ENCODE data around the gene SLC47A1.
"Not testable (repeated sequence)": the region's sequence is repeated elsewhere in the genome, so short reads cannot be mapped to it uniquely, and the experiment has no call there.

SLC47A1 gene

DNA sequence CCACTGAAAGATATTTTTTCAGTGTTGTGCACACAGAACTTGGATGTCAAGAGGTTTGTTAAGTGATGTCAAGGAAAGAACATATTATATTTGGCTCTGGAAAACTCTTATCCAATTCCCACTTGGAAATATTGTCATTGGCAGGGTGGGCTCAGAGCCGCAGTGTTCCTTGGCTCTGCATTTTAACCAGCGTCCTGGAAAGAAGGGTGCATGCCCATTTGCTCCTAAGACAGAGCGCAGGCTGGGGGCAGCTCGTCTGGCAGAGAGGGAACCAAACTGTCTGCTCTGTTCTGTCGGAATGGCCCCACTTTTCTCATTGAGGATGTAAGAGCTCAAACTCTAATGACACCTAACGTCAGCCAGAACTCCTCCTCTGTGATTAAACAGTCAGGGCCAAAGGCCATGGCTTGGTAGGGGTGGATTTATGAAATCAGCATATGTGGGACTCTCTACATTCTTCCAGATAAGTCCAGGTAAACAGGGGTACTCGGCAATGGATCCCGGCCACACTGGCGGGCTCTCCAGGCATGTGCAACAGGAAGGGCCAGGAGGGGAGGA lies 18.0 kb downstream of the SLC47A1 start:
- FAIRE-seq, result no peak

DNA sequence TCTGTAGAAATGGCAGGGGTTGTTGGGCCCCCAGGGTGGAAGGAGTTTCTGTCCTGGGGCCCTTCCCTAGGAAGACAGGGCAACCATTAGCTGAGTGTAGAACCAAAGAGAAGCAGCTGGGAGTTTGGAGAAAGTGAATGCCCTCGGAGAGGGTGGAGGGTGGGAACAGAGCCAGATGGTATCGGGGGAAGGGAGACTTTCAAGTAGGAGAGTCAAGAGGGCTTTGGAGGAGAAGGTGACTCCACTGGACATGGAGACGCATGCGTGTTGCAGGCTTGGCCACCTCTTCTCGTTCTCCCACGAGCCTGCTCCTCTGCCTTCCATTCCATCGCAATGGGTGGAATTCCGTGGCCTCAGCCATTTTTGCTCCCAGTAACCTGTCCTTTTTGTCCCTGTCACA lies 19.4 kb downstream of the SLC47A1 start:
- DNase-seq (ENCODE audit: low spot score), result no peak
- FAIRE-seq, result no peak

More for the DNA sequence above, 18.0 kb downstream of the SLC47A1 start:
- DNase-seq (ENCODE audit: low spot score), result no peak

DNA sequence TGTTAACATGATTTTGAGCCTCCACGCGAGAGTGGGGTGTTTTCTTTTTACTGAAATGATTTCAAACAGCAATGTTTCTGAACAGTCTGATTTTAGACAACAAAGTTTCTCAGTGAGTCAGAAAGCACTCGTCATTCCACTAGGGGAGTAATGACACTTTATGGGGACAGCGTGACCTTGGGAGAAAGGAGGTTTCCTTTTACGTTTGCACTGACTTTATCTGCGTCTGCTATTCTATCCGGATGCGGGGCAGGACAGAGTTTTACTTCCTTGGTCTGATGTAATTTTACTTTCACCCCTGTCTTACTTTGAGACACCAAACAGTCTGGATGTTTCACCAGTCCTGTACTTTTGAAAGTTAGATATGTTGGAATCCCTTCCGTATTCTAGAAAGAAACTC lies 20.7 kb downstream of the SLC47A1 start:
- no peak for FAIRE-seq
- no peak for DNase-seq (ENCODE audit: low spot score)

DNA sequence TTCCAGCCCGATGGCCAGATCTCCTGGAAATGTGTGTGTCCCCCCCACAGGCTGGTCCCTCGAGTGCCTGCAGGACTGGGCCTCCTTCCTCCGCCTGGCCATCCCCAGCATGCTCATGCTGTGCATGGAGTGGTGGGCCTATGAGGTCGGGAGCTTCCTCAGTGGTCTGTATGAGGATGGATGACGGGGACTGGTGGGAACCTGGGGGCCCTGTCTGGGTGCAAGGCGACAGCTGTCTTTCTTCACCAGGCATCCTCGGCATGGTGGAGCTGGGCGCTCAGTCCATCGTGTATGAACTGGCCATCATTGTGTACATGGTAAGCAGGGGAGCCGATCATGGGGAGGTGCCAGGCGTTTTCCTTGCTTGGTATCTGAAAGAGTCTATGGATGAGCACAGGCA lies 22.1 kb downstream of the SLC47A1 start:
- DNase-seq (ENCODE audit: low spot score), result no peak
- no peak for FAIRE-seq

DNA sequence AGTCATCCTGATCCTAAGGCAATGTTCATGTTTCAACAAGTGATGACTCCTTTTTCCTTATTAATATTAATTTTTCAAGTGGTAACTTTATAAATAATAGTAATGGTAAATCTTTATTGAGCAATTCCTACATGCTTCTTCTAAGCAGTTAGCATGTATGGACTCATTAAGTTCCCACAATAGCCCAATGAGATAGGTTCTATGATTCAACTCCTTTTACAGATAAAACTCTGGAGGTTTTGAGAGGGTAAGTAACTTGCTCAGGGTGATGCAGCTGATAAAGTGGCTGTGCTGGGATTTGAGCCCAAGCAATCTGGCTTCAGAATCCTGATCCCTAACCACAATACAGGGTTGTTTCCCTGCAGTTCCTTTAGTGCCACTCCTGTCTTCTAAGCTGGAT lies 25.3 kb downstream of the SLC47A1 start:
- no peak for FAIRE-seq
- no peak for DNase-seq (ENCODE audit: low spot score)

DNA sequence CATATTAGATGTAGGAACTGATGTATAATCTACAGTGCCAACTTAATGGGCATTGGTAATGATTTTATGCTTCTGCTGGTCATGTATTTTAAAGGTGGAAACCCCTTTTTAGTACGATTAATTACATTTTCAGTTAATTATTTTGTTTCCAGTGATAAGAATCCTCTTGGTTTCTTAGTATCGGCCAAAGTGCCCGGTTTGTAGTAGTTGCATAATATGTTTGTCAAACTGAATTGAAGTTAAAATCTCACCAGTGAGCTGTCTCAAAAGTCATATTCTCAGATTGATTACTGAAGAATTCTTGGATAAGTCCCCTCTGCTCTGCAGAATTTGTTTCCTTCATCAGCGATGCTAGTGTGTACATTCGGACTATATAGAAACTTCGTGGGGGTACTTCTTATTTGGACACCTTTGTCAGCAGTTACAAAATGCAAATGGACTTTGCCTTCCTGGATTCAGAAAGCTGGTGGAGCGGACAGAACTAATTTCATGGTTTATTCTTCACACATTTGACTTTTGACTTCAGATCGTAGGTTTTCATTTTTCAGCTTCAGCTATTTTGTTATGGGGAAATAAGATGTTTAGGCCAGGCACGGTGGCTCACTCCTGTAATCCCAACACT lies 28.2 kb downstream of the SLC47A1 start:
- DNase-seq (ENCODE audit: low spot score) (no peak), FAIRE-seq (no peak)

DNA sequence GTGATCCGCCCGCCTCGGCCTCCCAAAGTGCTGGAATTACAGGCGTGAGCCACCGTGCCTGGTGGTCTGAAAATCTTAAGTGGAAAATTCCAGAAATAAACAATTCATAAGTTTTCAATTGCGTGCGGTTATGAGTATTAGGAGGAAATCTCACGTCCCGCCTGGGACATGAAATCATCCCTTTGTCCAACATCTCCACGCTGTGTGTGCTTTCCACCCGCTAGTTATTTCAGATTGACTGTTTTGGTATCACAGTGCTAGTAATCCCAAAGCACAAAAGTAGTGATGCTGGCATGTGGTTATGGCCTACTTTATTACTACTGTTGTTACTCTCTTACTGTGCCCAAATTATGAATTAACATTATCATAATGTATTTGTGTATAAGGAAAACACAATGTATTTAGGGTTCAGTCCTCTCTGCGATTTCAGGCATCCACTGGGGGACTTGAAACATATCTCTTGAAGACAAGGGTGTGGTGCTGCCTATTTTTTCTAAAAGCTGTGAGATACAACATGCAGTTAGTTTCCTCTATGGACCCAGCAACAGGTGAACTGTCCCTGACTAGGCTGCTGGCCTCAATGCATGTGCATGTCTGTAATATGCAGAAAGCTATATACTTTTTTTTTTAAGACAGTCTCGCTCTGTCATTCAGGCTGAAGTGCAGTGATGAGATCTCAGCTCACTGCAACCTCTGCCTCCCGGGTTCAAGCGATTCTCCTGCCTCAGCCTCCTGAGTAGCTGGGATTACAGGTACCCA lies 32.3 kb downstream of the SLC47A1 start:
- no peak for FAIRE-seq
- no peak for DNase-seq (ENCODE audit: low spot score)

DNA sequence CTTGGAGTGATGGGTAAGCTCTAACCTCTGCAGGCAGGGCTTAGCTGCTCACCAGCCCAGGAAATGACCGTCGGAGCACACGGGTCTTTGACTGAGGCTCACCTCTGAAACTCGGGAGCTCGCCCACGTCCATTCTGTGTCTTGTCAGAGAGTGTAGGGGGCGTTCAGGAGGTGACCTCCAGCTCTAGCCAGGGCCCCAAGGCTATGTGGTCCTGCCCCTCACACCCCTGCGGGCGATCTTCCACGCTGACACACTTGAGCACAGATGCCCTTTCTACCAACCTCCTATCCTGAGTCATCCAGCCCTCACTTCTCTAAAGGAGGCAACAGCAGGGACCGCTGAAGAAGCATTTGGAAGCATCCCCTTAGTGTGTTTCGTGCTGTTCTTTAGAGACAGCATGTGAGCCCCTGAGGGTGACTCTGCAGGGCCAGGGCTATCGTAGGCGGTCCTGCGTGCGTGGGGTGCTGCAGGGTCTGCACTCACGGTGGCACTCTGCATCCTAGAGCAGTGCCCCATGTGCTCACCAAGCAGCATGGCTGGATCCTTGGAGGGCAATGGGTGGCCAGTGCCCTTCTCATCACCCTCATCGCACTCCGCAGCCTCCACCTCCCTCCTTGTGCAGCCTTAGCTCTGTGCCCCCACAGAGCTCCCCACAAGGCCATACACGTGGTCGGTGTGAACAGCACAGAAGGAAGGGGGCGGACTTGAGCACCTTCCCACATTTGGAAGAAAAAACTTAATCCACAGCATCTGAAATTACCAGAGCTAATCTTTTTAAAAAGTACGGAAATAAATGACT lies 33.8 kb downstream of the SLC47A1 start:
- no peak for DNase-seq (ENCODE audit: low spot score)
- no peak for FAIRE-seq

DNA sequence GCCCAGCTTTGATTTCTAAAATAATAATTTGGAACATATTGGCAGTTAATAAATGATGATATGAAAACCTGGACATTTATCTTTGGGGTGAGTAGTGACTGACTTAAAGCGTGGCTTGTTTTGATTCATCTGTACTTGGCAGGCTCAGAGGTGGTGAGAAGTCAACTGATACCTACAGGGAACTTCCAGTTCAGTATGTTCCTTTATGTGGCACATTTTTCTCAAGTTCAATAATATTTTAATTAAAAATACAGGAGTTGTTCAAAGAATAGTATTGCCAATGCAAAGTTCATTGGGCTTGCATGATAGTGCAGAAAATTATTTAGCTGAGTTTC lies 34.3 kb downstream of the SLC47A1 start:
- DNase-seq (ENCODE audit: low spot score), result no peak
- no peak for FAIRE-seq

DNA sequence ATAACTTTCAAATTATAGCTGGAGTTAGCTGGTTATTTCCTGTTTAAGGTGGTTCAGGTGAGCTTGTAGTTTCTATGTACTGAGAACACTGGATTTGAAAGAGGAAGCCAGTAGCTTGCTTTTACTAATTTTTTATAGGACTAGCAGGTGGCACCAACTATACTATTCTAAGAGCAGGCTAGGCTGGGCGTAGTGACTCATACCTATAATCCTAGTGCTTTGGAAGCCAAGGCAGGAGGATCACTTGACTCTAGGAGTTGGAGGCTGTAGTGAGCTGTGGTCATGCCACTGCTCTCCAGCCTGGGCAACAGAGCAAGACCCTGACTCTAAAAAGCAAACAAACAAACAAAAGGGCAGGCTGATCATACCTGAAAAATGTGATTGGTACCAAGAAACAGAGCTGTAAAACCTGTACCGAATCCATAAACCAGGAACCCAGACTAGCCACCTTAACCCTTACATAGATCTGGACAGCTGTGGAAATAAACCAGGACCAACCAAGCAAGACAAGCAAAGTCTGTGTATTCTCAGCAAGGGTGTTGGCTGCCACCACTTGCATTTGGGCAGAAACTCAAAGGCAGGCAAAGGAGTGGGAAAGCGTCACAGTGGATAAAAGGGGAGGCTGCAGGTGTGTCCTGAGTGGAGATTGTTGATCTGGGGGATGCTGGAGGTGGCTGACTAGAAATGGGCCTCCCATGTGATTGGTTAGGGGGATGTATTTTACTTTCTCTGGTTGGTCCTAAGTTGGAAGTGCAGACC lies 36.3 kb downstream of the SLC47A1 start:
- no peak for FAIRE-seq
- no peak for DNase-seq (ENCODE audit: low spot score)

DNA sequence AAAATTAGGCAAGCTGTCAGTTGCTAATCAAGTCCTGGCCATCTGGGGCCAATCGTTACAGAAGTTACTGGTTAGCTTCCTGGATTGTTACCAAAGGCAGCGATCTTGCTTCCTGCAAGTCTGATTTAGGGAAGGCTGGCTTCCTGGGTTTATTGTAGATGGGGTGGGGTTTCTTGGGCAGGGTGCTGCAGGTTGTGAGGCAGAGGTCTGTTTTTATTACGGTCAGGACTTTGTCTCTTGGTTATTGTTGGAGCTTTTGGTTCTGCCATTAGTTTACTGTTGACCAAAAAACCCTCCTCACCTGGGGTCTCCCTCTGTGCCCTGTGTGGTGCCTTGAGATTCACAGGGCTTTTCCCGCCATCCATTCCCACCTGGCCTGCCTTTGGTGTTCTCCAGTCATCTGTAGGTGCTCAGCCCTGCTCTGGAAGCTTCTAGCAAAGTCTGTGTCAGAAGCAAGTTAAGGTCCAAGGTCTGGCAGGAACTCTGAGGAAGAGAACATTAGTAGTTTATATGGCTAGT lies 36.9 kb downstream of the SLC47A1 start:
- no peak for FAIRE-seq
- no peak for DNase-seq (ENCODE audit: low spot score)

DNA sequence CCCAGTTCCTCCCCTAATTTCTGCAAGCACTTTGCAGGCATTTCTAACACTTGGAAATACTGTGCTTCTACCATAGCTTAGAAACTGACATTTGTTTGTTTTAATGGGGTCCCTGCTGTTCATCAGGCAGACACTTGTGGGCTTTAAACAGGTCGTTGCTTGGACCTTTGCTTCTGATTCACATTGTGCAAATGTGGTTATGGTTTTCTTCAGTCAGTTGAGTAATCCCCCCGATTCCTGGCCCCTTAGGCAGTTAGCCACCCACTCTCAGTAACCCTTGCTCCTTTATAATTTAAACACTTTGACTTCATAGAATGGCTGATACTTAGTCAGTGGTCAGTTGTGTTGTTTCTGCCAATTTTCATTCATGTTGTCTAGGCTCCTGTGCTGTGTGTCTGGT lies 39.4 kb downstream of the SLC47A1 start:
- no peak for DNase-seq (ENCODE audit: low spot score)
- FAIRE-seq, result no peak

DNA sequence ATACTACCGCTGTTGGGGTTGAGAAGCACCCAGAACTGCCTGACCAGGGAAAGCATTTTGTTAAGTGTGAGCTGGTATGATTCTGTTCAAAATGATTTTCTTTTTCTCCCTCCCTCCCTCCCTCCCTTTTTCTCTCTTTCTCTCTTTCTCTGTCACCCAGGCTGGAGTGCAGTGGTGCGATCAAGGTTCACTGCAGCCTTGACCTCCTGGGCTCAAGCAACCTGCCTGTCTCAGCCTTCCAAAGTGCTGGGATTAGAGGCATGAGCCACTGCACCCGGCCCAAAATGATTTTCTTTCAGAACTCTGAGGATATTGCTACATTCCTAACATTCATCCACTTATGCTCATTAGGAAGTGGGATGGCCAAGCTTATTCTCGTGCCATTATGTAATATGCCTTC lies 41.3 kb downstream of the SLC47A1 start:
- DNase-seq (ENCODE audit: low spot score) (no peak), FAIRE-seq (no peak)

DNA sequence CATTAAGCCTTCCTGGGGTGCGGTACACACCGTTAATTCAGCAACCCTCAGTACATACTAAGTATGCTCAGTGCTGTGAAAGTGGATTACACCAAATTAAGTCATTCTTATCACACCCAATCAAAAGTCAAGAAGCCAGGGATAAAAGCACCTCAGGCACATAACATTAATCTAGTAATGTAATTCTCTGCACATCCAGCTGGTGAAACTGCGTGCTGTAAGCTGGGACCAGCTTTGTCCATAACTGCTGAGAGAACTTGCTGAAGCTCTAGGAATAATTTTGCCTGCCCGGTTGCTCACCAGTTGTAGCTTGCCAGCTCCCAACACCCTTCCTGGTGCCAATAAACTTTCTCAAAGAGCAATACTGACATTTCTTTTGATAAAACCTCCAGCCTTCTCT lies 44.9 kb downstream of the SLC47A1 start:
- DNase-seq (ENCODE audit: low spot score), result no peak
- FAIRE-seq, result no peak

DNA sequence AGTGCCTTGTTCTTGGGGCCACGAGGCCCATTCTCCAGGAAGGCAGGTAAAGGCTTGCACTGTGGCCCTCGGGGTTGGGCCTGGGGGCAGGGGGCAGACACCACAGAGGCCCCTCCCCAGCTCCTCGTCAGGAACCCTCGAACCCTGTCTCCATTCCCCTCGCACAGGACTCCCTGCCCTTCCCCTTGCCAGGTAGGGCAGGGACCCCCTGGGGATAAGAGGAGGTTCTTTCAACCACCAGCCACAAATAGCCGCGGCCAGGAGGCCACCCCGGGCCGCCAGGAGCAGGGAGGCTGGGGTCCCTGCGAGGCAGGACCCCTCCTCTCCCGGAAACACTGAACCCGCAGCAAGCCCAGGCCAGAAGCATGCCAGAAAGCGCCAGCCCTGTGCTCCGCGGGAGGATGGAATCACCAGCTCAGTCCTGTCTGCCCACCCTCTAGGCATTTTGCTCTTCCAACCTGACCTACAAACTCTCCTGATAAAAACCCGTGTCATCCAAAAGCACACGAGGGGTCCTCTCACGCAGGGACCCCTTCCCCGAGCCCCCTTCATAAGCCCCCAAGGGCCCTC lies 45.6 kb downstream of the SLC47A1 start:
- FAIRE-seq, result no peak
- no peak for DNase-seq (ENCODE audit: low spot score)

DNA sequence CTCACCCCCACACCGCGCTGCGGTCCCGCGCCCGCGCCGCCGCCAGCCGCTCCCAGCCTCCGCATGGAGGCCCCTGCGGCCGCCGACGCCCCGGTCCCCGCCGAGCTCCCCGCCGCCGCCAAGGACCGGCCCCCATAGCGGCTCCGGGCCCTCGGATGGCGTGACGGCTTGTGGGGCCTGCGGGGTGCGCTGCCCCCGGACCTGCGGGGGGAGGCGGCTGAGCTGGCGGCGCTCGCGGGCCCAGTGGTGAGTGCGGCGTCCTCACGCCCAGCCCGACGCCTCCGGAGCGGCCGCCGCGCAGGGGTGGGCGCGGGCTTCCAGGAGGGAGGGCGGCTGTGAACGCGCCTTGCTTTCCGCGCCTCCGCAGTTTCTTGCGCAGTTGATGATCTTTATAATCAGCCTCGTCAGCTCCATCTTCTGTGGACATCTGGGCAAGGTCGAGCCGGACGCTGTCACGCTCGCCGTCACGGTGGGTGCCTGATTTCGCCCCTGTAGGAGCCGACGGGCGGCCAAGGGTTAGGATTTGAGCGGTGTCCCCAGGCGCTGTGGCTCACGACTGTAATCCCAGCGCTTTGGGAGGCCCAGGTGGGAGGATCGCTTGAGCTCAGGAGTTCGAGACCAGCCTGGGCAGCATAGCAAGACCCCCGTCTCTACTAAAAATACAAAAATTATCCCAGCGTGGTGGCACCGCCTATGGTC lies 46.4 kb downstream of the SLC47A1 start:
- DNase-seq (ENCODE audit: low spot score) (no peak), FAIRE-seq (no peak)

DNA sequence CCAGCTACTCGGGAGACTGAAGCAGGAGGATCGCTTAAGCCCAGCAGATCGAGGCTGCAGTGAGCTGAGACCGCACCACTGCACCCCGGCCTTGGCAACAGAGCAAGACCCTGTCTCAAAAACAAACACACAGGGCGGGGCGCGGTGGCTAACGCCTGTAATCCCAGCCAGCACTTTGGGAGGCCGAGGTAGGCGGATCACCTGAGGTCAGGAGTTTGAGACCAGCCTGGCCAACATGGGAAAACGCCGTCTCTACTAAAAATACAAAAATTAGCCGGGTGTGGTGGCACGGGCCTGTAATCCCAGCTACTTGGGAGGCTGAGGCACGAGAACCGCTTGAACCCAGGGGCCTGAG lies 46.9 kb downstream of the SLC47A1 start:
- not testable (repeated sequence) for FAIRE-seq; DNase-seq (ENCODE audit: low spot score)

DNA sequence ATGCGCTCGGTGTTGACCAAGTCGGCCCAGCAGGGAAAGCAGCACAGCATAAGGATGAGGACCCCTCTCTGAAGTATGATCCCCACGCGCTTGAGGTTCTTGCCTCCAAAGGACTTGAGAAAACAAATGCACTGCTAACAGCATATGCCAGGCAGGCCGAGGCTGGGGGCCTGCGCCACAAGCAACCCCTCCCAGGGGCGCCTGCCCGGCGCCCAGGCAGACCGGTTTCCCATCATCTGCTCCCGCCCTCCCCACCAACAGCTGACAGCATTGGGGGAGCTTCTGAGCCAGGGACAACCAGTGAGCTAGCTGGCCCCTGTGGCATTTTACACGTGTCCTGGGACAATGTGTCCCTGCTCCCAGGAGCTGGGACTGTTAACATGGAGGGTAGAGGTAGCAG lies 48.5 kb downstream of the SLC47A1 start:
- not testable (repeated sequence) for DNase-seq (ENCODE audit: low spot score); FAIRE-seq

DNA sequence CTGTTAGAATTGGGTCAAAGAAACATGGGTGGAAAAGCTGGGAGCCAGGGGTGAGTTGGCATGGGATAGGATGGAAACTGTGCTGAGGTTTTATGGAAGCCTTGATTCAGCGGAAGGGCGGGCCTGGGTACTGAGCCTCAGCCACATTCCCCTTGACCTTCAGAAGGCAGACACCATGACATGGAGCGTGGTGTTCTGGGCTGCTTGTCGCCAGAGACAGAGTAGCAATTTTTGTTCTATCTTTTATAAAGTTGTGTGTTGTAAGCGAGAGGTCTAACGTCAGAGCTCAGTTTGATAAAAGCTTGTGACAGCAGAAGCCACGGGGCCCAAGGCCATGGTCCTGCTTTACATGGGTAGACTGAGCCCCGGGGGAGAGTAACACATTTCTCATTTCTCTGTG lies 50.2 kb downstream of the SLC47A1 start:
- DNase-seq (ENCODE audit: low spot score) (no peak), FAIRE-seq (no peak)

DNA sequence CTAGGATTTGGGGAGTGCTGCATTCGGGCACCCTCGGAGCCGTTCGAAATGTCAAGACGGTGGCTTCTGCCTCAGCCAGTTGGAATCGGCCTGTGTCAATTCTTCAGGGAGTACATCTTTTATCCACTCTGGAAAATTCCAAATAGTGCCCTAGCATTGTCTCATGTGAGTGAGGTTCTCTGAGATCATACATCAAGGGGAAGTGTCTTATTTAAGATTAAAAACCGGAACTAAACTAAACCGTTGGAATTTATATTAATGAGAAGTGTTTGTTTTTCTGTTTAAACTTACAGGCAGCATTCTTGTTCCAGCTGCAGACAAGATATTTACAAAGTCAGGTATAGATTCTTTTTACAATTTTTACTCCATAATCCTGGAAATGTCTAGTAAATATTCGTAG lies 56.8 kb downstream of the SLC47A1 start:
- FAIRE-seq, result no peak

More for the DNA sequence above, 56.8 kb downstream of the SLC47A1 start:
- DNase-seq (ENCODE audit: low spot score), result no peak

Data from RCC 7860 (cell line).